ENCODE results near the gene RHD.
"Not testable (repeated sequence)": the region's sequence is repeated elsewhere in the genome, so short reads cannot be mapped to it uniquely, and the experiment has no call there.

RHD gene

GRCh38 chr1:25324407-25324806 is 52.1 kb downstream of the RHD start:
- H3K4me3 ChIP-seq (ENCODE audit: low read depth, low read length): not testable (repeated sequence)

DNA sequence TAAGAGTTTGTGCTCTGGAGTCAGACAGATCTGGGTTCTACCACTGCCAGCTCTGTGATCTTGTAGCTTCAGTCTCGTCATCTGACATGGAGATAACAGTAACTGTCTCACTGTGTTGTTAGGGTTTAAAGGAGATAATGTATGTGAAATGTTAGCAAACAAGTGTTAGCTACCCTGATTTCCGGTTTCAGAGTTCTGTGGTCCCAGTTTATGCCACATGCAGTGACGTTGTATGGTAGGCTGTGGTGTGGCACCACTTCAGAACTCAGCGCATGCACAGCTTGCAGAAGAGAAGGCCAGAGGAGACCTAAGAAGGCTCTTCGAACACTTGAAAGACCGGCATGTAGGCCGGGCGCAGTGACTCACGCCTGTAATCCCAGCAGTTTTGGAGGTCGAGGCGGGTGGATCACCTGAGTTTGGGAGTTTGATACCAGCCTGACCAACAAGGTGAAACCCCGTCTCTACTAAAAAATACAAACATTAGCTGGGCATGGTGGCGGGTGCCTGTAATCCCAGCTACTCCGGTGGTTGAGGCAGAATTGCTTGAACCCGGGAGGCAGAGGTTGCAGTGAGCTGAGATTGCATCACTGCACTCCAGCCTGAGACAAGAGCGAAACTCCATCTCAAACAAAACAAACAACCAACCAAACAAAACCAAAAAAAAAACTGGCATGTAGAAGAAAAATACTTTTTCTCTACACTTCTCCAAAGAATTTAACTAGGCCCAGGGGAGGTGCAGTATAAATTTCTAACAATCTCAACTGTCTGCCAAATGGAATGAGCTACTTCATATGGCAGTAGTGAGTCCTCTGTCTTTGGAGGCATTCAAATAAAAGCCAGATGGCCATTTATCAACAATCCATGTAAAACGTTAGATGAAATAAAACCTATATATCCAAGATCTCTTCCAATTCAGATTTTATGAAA is 55.8 kb downstream of the RHD start:
- H3K4me3 ChIP-seq (ENCODE audit: low read depth, low read length): not testable (repeated sequence)

GRCh38 chr1:25328791-25329185 is 56.5 kb downstream of the RHD start:
- H3K4me3 ChIP-seq (ENCODE audit: low read depth, low read length): not testable (repeated sequence)

DNA sequence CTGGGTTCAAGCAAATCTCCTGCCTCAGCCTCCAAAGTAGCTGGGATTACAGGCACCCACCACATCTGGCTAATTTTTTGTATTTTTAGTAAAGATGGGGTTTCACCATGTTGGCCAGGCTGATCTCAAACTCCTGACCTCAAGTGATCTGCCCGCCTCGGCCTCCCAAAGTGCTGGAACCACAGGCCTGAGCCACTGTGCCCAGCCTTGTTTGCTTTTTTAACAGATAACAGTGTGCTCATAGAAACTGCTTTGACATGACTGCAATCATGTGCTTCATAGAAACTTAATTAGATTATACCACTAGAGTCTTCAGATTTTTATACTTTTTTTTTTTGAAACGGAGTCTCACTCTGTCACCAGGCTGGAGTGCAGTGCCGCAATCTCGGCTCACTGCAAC is 57.0 kb downstream of the RHD start:
- not testable (repeated sequence) for H3K4me3 ChIP-seq (ENCODE audit: low read depth, low read length)

GRCh38 chr1:25329950-25330349 is 57.6 kb downstream of the RHD start:
- not testable (repeated sequence) for H3K4me3 ChIP-seq (ENCODE audit: low read depth, low read length)

GRCh38 chr1:25336922-25337354 is 64.6 kb downstream of the RHD start:
- TF ChIP-seq CTCF (IDR thresholded peaks at IDR 0.05; ENCODE audit: borderline replicate concordance, insufficient read depth, low read depth, low read length): 0 out of 2 replicates have a peak, but pooled peaks have one; percentile 8
- peak overlapping the region; percentile 66 for H3K4me3 ChIP-seq (ENCODE audit: low read depth, low read length)

DNA sequence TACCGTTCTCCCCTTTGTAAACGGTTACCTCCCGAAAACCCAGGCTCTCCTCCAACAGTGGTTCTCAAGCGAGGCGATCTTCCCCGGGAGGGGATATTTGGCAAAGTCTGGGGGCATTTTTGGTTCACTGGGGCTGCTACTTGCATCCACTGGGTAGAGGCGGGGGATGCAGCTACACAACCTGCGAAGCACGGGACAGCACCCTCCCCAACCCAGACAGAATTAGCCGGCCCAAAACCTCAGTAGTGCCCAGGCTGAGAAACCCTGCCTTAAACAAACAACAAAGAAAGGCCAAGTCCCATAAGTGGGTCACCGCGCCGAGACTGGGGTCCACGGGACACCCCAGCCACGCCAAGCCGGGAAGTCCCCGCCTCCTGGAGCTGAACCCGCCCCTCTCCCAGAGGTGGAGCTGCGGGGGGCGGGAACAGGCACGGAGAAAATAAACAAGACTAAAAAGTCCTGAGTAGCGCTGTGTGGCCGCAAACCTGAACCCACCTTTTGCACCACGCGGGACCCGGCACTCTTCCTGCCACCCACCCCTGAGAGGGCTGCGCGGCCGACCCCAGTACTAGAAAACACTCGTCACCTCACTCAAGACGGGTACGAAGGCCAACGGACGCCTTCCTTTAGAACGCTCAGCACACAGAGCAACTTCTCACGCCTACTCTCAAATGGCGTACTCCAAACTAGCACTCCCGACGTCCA is 65.3 kb downstream of the RHD start:
- H3K4me3 ChIP-seq (ENCODE audit: low read depth, low read length): peak overlapping the region; percentile 61

DNA sequence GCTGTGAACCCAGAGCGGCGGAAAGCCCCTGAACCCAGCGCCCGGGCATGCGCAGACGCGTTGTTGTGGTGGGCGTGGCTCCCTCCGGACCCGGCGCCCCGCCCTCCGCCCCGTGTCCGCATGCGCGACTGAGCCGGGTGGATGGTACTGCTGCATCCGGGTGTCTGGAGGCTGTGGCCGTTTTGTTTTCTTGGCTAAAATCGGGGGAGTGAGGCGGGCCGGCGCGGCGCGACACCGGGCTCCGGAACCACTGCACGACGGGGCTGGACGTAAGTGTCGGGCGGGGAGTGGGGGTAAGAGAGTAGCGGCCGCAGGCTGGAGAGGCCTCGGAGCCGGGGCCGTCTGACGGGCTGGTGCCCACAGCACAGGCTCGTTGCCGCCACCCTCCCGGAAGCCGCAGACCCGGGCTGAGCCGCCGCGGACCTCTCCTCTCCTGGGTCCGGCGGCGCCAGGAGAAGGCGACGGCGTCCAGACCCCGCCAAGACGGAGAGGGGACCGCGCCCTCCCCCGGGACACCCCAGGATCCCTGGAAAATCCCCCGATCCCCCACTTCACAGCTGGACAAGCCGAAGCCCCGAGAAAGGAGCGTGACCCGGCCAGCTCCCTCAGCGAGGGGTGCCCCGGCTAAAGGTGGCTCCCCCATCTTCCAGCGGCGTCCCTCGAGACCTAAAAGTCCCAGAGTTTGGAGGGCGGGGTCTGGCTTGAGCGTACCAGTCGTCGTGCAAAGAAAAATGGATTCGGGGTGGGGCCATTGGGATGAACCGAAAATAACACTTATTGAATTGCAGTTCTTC is 66.1 kb downstream of the RHD start, which contains the start of gene TMEM50A:
Gene TMEM50A (plus strand): TSS at position 147 of the 794 bp plus-strand sequence. CDS start 2,153 bp downstream, outside the sequence.
- H3K4me3 ChIP-seq (ENCODE audit: low read depth, low read length): peak within 1 kb of the TSS; percentile 74
- no peak for TF ChIP-seq CTCF (IDR thresholded peaks at IDR 0.05; ENCODE audit: borderline replicate concordance, insufficient read depth, low read depth, low read length)

- peak overlapping the region; percentile 74 for H3K4me3 ChIP-seq (ENCODE audit: low read depth, low read length)
- TF ChIP-seq CTCF (IDR thresholded peaks at IDR 0.05; ENCODE audit: borderline replicate concordance, insufficient read depth, low read depth, low read length): no peak
Observed at GRCh38 chr1:25338986-25339385, 66.7 kb downstream of the RHD start.

GRCh38 chr1:25341746-25342145 is 69.4 kb downstream of the RHD start:
- H3K4me3 ChIP-seq (ENCODE audit: low read depth, low read length): no peak overlapping the region
- no peak for TF ChIP-seq CTCF (IDR thresholded peaks at IDR 0.05; ENCODE audit: borderline replicate concordance, insufficient read depth, low read depth, low read length)

Data from GM12875 (cell line).